HCT116 (cell line): ENCODE data around the gene NR1H4. TPM values are rescaled to one million over a fixed set of nuclear protein-coding genes. Genes with fewer than 3 reads are reported as not detected.

ENCODE experiments used
- ATAC-seq: fragments of 200-7000 bp; cut with Tn5 transposase; 2 replicates; pipeline ENCODE4 v1.9.1; 2020; ENCODE audit warnings: mild to moderate bottlenecking, moderate library complexity
- BruUV-seq: library from RNA; stranded (reverse); fragments of 400-500 nt; replicated peaks from 2 replicates; lab custom pipeline; 2021; lab: Mats Ljungman, UMichigan
- CTCF ChIA-PET: fragments of 300-600 bp; sonication (Branson Sonifier 250); formaldehyde crosslinking; loops from one replicate; lab custom pipeline; 2021; ENCODE audit warnings: antibody characterized with exemption; lab: Charles Lee
- POLR2A ChIA-PET: fragments of 300-600, 350-600 bp; sonication (Branson Sonifier 250); formaldehyde crosslinking; loops from one replicate; lab custom pipeline; 2021; ENCODE audit warnings: antibody characterized with exemption; lab: Charles Lee
- RAD21 ChIA-PET, 2 experiments: fragments of 300-600 bp; sonication (Branson Sonifier 250); formaldehyde crosslinking; loops; one replicate each; lab custom pipeline; 2023; ENCODE audit warnings: low total read pairs in 2 of 2; ENCODE audit not compliant: uncharacterized antibody in 2 of 2, unreplicated experiment in 2 of 2, low non-redundant PET in 1 of 2; lab: Charles Lee
- DNase-seq: peaks from one replicate; pipeline ENCODE4 v3.0.0-alpha.2; 2010; ENCODE audit warnings: low read depth, low spot score
- H2AFZ ChIP-seq: fragments of 200-600 bp; shearing (Covaris generic), sonication (generic); 2 replicates; pipeline ENCODE4 v1.6.1; 2017; ENCODE audit warnings: low read depth, mixed run types, mixed read lengths, antibody characterized with exemption, low read length; ENCODE audit not compliant: poor library complexity, severe bottlenecking
- H3K27ac ChIP-seq: 2 replicates; pipeline ENCODE4 v1.5.1; 2012; ENCODE audit warnings: low read depth, low read length
- H3K27me3 ChIP-seq: fragments of 200-600 bp; sonication (generic); 2 replicates; pipeline ENCODE4 v1.6.1; 2016; ENCODE audit warnings: mixed run types, low read length, mixed read lengths; ENCODE audit not compliant: insufficient read depth
- H3K36me3 ChIP-seq, 2 experiments: fragments of 200-500 bp in 1 of 2; fragments of 200-600 bp in 1 of 2; sonication (Bioruptor generic) in 1 of 2; sonication (generic) in 1 of 2; 2 replicates each; pipeline versions ENCODE4 v1.5.1 to v1.6.1; 2014 to 2016; ENCODE audit warnings: low read length in 2 of 2, inconsistent platforms in 1 of 2, mixed read lengths in 1 of 2, mixed run types in 1 of 2; ENCODE audit not compliant: insufficient read depth in 2 of 2, control insufficient read depth in 1 of 2
- H3K4me1 ChIP-seq, 2 experiments: fragments of 200-600 bp in 1 of 2; sonication (generic) in 1 of 2; 2 replicates each; pipeline versions ENCODE4 v1.5.1 to v1.6.1; 2012 to 2017; ENCODE audit warnings: low read length in 2 of 2, inconsistent platforms in 1 of 2, mild to moderate bottlenecking in 1 of 2, mixed read lengths in 1 of 2, mixed run types in 1 of 2, moderate library complexity in 1 of 2; ENCODE audit not compliant: insufficient read depth in 2 of 2, control insufficient read depth in 1 of 2
- H3K4me2 ChIP-seq: fragments of 200-600 bp; sonication (generic); 2 replicates; pipeline ENCODE4 v1.6.1; 2017; ENCODE audit warnings: mixed run types, low read length, mixed read lengths
- H3K4me3 ChIP-seq, 2 experiments: fragments of 200-600 bp in 1 of 2; sonication (generic) in 1 of 2; replicated peaks in 1 of 2; 2 replicates each; pipeline ENCODE4 v1.5.1; 2011 to 2016; ENCODE audit warnings: low read length in 2 of 2, control low read depth in 1 of 2, low read depth in 1 of 2, mild to moderate bottlenecking in 1 of 2, mixed read lengths in 1 of 2, mixed run types in 1 of 2
- H3K79me2 ChIP-seq: fragments of 200-600 bp; sonication (generic); 2 replicates; pipeline ENCODE4 v1.6.1; 2017; ENCODE audit warnings: mild to moderate bottlenecking, mixed run types, low read length, moderate library complexity, mixed read lengths; ENCODE audit not compliant: insufficient read depth
- H3K9ac ChIP-seq: fragments of 200-600 bp; sonication (generic); 2 replicates; pipeline ENCODE4 v1.6.1; 2016; ENCODE audit warnings: low read length, mixed read lengths
- H3K9me2 ChIP-seq: fragments of 200-600 bp; sonication (generic), shearing (Covaris generic); 2 replicates; pipeline ENCODE4 v1.6.1; 2017; ENCODE audit warnings: mixed run types, mild to moderate bottlenecking, moderate library complexity; ENCODE audit not compliant: insufficient read depth
- H3K9me3 ChIP-seq, 2 experiments: fragments of 200-500 bp in 1 of 2; fragments of 200-600 bp in 1 of 2; sonication (Bioruptor generic) in 1 of 2; sonication (generic) in 1 of 2; 2 replicates each; pipeline ENCODE4 v1.6.1; 2014 to 2017; ENCODE audit warnings: low read length in 2 of 2, mixed read lengths in 2 of 2, inconsistent platforms in 1 of 2, low read depth in 1 of 2, mild to moderate bottlenecking in 1 of 2, mixed run types in 1 of 2, moderate library complexity in 1 of 2; ENCODE audit not compliant: control insufficient read depth in 1 of 2, insufficient read depth in 1 of 2
- H4K20me1 ChIP-seq: fragments of 200-600 bp; sonication (generic), shearing (Covaris generic); 2 replicates; pipeline ENCODE4 v1.6.1; 2017; ENCODE audit warnings: mixed run types, mild to moderate bottlenecking, moderate library complexity; ENCODE audit not compliant: insufficient read depth
- ATF3 ChIP-seq: IDR thresholded peaks from 2 replicates; pipeline ENCODE4 v1.6.1; 2012
- CBX3 ChIP-seq: IDR thresholded peaks from 2 replicates; pipeline ENCODE4 v1.6.1; 2012; ENCODE audit warnings: low read depth
- ELF1 ChIP-seq: IDR thresholded peaks from 2 replicates; pipeline ENCODE4 v1.6.1; 2012; ENCODE audit warnings: low read depth, borderline replicate concordance
- FOSL1 ChIP-seq: IDR thresholded peaks from 2 replicates; pipeline ENCODE4 v1.6.1; 2012; ENCODE audit warnings: low read depth
- JUND ChIP-seq: IDR thresholded peaks from 2 replicates; pipeline ENCODE4 v1.6.1; 2012
- POLR2A ChIP-seq: IDR thresholded peaks from 2 replicates; pipeline ENCODE4 v1.7.0; 2011; ENCODE audit warnings: borderline replicate concordance; ENCODE audit not compliant: insufficient read depth, insufficient read length; ENCODE audit errors: extremely low read depth
- POLR2AphosphoS5 ChIP-seq: IDR thresholded peaks from 2 replicates; pipeline ENCODE4 v1.6.1; 2011; ENCODE audit warnings: mild to moderate bottlenecking, low read depth, low read length, moderate library complexity
- RAD21 ChIP-seq: IDR thresholded peaks from 2 replicates; pipeline ENCODE4 v1.6.1; 2012; ENCODE audit warnings: low read depth, mild to moderate bottlenecking
- REST ChIP-seq: IDR thresholded peaks from 2 replicates; pipeline ENCODE4 v1.6.1; 2012; ENCODE audit warnings: low read depth
- SIN3A ChIP-seq: IDR thresholded peaks from 2 replicates; pipeline ENCODE4 v1.6.1; 2012; ENCODE audit warnings: low read depth
- SP1 ChIP-seq: IDR thresholded peaks from 2 replicates; pipeline ENCODE4 v1.6.1; 2012; ENCODE audit warnings: low read depth
- ZFX ChIP-seq: fragments of 450-650 bp; IDR thresholded peaks from 2 replicates; pipeline ENCODE4 v1.6.1; 2017
- intact Hi-C: fragments of 100-400 bp; cut with micrococcal nuclease; formaldehyde crosslinking; loops from 2 replicates; pipeline ENCODE4 v1.10.0; 2022
- total RNA-seq: library from RNA; stranded (reverse); gene quantifications from one replicate; pipeline ENCODE4 v1.2.1, GENCODE V29; 2021; ENCODE audit not compliant: unreplicated experiment

The NR1H4 gene
- total RNA-seq, 1 experiment from 2014 or later = not detected

DNA sequence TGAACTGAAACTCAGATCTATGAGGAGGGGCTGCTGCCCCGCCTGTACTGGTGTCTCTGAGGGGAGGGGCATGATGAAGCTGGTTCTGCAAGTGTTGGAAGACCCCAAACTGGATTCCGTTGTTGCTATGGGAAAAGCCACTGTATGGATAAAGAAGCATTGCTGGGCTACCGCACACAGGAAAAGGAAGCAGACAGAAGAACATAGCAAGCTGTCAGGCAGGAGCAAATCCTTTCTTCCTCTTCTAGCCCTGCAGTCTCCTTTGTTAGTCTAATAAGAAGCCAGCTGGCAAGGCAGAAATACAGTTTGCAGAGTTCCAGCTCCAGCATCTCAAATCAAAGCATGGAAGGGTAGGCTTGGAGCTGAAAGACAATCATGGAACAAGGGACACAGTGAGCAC lies 26.3 kb upstream of the NR1H4 start:
- Histone ChIP-seq H3K9me3 (no peaks in the 10 kb centered on the region), H3K4me3 (no peak overlapping the region), H2AFZ (no peak overlapping the region), H3K4me1 (no peaks in the 10 kb centered on the region), H3K4me2 (no peak overlapping the region), H3K27me3 (peaks cover 5% of the 10 kb centered on the region; the same call in 1 of the 2 replicates), H3K9ac (no peak overlapping the region), H3K36me3 (no peaks in the 10 kb centered on the region), H3K9me2 (no peaks in the 10 kb centered on the region), H4K20me1 (no peaks in the 10 kb centered on the region), H3K79me2 (no peaks in the 10 kb centered on the region), H3K27ac (no peak overlapping the region)
- no peak for DNase-seq
- no TSS peak for BruUV-seq
- intact Hi-C loops = no loop called here
- ChIA-PET CTCF (interaction anchor here (1.4 kb wide), 1 partner anchor 43 kb away, joined by 7 read pairs; no protein-coding TSS in a partner anchor), RAD21 (no interaction called here), POLR2A (no interaction called here)
- ATAC-seq = no peak
- TF ChIP-seq JUND (no peak), POLR2AphosphoS5 (no peak), ATF3 (no peak), SIN3A (no peak), ZFX (no peak), ELF1 (no peak), SP1 (no peak)

DNA sequence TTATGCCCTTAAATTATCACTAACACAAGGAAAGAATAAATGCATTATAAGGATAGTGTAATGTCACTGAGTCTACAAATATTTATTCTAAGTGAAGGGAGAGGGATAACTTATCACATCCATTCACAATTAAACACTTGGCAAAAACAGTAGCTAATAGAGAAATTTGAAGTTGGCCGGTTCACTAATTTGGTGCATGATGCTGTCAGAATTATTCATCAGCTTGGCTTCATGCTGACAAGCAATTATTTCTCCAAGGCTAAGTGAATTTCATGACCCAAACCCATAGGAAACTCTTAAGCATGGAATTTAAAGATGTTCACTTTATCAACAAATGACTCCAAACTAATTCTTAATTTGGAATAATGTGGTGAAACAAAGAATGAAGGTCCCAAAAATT lies 25.0 kb upstream of the NR1H4 start:
- no peak overlapping the region for H2AFZ ChIP-seq
- no peak for TF ChIP-seq FOSL1
- no peak for TF ChIP-seq POLR2A
- TF ChIP-seq CBX3 = no peak
- no peak for TF ChIP-seq REST
- no peak for TF ChIP-seq POLR2AphosphoS5
- no peak for TF ChIP-seq RAD21
- H3K27ac ChIP-seq = no peak overlapping the region
- H3K9me3 ChIP-seq = no peaks in the 10 kb centered on the region
- no peaks in the 10 kb centered on the region for H4K20me1 ChIP-seq
- ChIA-PET RAD21 (no interaction called here), CTCF (no interaction called here), POLR2A (no interaction called here)
- H3K4me2 ChIP-seq = no peak overlapping the region
- DNase-seq (no peak), ATAC-seq (no peak)
- no peak overlapping the region for H3K4me3 ChIP-seq
- no peaks in the 10 kb centered on the region for H3K9me2 ChIP-seq
- H3K79me2 ChIP-seq = no peaks in the 10 kb centered on the region
- peaks cover 5% of the 10 kb centered on the region; the same call in 1 of the 2 replicates for H3K27me3 ChIP-seq
- no peaks in the 10 kb centered on the region for H3K4me1 ChIP-seq
- no peaks in the 10 kb centered on the region for H3K36me3 ChIP-seq
- BruUV-seq = no TSS peak
- no peak overlapping the region for H3K9ac ChIP-seq
- intact Hi-C loops = no loop called here
